ENCODE data around the gene NKAIN2. TPM values are rescaled to one million over a fixed set of nuclear protein-coding genes. Genes with fewer than 3 reads are reported as not detected.

The NKAIN2 gene
- total RNA-seq, 1 donor from 2014 or later = 4.0 TPM

DNA sequence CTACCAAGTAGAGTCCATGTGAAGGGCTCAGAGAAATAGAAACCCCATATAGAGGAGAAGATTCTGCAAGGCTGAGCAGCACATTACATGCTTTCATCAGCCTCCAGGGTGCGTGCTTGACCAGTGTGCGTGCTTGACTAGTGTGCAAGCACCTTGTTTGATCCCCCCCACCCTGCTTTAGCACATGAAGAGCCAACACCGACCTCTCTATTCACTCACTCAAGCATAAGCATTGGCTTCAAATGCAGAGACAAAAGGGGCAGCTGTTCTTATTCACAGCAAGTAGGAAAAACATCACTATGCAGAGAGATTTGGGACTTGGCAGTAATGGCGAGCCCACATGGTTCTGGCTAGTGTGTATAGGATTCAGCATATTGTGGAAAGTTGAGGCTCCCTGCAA lies 879.8 kb downstream of the NKAIN2 start:
- Mint-ChIP-seq H3K4me3 (ENCODE audit: unreplicated experiment) (no peak overlapping the region), H3K27ac (ENCODE audit: unreplicated experiment) (no peak overlapping the region), H3K4me1 (ENCODE audit: low read depth) (peaks cover 24% of the 10 kb centered on the region), H3K36me3 (ENCODE audit: low read depth) (peaks cover 11% of the 10 kb centered on the region), H3K27me3 (ENCODE audit: low read depth) (no peaks in the 10 kb centered on the region), H3K9me3 (ENCODE audit: low read depth) (peaks cover 21% of the 10 kb centered on the region)
- TF ChIP-seq, protein P1, sequence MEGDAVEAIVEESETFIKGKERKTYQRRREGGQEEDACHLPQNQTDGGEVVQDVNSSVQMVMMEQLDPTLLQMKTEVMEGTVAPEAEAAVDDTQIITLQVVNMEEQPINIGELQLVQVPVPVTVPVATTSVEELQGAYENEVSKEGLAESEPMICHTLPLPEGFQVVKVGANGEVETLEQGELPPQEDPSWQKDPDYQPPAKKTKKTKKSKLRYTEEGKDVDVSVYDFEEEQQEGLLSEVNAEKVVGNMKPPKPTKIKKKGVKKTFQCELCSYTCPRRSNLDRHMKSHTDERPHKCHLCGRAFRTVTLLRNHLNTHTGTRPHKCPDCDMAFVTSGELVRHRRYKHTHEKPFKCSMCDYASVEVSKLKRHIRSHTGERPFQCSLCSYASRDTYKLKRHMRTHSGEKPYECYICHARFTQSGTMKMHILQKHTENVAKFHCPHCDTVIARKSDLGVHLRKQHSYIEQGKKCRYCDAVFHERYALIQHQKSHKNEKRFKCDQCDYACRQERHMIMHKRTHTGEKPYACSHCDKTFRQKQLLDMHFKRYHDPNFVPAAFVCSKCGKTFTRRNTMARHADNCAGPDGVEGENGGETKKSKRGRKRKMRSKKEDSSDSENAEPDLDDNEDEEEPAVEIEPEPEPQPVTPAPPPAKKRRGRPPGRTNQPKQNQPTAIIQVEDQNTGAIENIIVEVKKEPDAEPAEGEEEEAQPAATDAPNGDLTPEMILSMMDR (IDR thresholded peaks at IDR 0.05) = no peak
- DNase-seq (ENCODE audit: low spot score) = no peak

DNA sequence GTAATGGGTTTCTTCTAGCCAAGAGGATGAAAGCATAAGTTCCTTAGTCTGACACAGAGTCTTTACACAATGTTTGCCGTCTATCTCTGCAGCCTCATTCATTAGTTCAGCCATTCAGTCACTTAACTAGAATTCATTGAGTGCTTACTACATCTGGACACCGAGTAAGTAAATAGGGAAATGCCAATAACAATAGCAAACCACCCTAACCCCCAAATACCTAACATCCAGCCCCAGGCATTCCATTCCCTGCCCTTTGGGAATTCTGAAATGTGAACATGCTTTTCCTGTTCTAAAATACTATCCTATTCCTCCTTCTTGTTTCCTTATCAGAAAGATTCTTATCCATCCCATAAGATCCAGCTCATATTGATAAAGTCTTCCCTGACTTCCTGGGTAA lies 881.0 kb downstream of the NKAIN2 start:
- Mint-ChIP-seq H3K9me3 (ENCODE audit: low read depth) (peaks cover 9% of the 10 kb centered on the region), H3K36me3 (ENCODE audit: low read depth) (peaks cover 3% of the 10 kb centered on the region), H3K27ac (ENCODE audit: unreplicated experiment) (no peak overlapping the region), H3K4me1 (ENCODE audit: low read depth) (peaks cover 26% of the 10 kb centered on the region), H3K4me3 (ENCODE audit: unreplicated experiment) (no peak overlapping the region), H3K27me3 (ENCODE audit: low read depth) (no peaks in the 10 kb centered on the region)
- DNase-seq (ENCODE audit: low spot score) = no peak
- TF ChIP-seq, protein P1 (IDR thresholded peaks at IDR 0.05) = no peak

DNA sequence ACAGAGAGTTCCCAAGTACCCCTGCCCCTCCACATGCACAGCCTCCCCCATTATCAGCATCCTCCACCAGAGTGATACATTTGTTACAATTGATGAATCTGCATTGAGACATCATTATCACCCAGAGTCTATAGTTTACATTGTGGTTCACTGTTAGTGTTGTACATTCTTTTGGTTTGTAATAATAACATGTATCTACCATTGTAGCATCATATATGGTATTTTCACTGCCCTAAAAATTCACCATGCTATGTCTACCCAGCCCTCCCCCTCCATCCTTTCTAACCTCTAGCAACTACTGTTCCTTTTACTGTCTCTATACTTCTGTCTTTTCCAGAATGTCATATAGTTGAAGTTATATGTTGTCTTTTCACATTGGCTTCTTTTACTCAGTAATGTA lies 884.7 kb downstream of the NKAIN2 start:
- no peak overlapping the region for H3K4me3 Mint-ChIP-seq (ENCODE audit: unreplicated experiment)
- H3K4me1 Mint-ChIP-seq (ENCODE audit: low read depth) = peaks cover 14% of the 10 kb centered on the region
- peaks cover 1% of the 10 kb centered on the region for H3K36me3 Mint-ChIP-seq (ENCODE audit: low read depth)
- DNase-seq (ENCODE audit: low spot score) = no peak
- no peak overlapping the region for H3K27ac Mint-ChIP-seq (ENCODE audit: unreplicated experiment)
- no peaks in the 10 kb centered on the region for H3K27me3 Mint-ChIP-seq (ENCODE audit: low read depth)
- TF ChIP-seq, protein P1 (IDR thresholded peaks at IDR 0.05) = no peak
- peaks cover 7% of the 10 kb centered on the region for H3K9me3 Mint-ChIP-seq (ENCODE audit: low read depth)

DNA sequence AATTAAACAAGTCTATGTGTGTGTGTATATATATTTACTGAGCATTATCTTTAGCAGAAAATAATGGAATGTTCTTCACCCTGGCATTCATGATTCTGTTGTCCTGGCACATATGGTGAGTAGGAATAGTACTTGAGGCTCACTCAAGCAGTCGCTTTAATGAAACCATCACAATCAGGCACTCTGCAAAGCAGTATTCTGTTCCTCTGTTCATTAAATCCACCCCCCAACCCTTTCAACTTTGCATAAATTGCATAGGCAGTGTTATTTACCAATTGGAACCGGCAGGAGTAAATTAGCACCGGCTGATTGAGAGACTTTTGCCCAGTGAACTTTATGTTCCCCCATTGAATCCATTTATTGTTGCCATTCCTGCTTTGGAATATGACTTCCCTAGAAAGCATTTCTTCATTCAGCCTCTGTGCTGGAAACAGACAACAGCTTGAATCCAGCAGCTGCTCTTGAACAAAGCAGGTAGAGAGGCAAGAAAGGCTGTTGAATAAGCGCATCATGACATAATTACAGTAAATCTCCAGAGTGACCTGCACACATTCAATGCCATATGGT lies 890.6 kb downstream of the NKAIN2 start:
- H3K36me3 Mint-ChIP-seq (ENCODE audit: low read depth) = peaks cover 3% of the 10 kb centered on the region
- no peaks in the 10 kb centered on the region for H3K4me1 Mint-ChIP-seq (ENCODE audit: low read depth)
- TF ChIP-seq, protein P1 (IDR thresholded peaks at IDR 0.05) = no peak
- no peak overlapping the region for H3K4me3 Mint-ChIP-seq (ENCODE audit: unreplicated experiment)
- DNase-seq (ENCODE audit: low spot score) = no peak
- H3K9me3 Mint-ChIP-seq (ENCODE audit: low read depth) = no peaks in the 10 kb centered on the region
- no peak overlapping the region for H3K27ac Mint-ChIP-seq (ENCODE audit: unreplicated experiment)
- H3K27me3 Mint-ChIP-seq (ENCODE audit: low read depth) = no peaks in the 10 kb centered on the region

DNA sequence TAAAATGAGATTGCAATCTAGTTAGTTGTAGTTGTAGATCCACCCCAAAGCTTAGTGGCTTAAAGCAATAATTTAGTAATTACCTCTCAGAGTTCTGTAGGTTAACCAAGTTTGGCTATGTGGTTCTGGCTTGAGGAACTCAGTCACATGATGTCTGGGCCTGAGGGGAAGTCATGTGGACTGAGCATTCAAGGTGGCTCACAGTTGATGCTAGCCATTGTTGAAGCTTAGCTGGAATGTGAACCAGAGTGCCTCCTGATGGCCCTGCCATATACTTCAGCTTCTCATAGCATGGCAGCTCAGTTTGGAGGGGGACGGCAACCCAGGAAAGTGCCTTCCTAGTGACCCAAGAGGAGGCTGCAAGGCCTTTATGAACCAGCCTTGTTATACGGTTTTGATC lies 895.4 kb downstream of the NKAIN2 start:
- Mint-ChIP-seq H3K36me3 (ENCODE audit: low read depth) (peaks cover 4% of the 10 kb centered on the region), H3K27me3 (ENCODE audit: low read depth) (no peaks in the 10 kb centered on the region), H3K4me1 (ENCODE audit: low read depth) (peaks cover 4% of the 10 kb centered on the region), H3K9me3 (ENCODE audit: low read depth) (peaks cover 6% of the 10 kb centered on the region), H3K27ac (ENCODE audit: unreplicated experiment) (no peak overlapping the region), H3K4me3 (ENCODE audit: unreplicated experiment) (no peak overlapping the region)
- no peak for DNase-seq (ENCODE audit: low spot score)
- TF ChIP-seq, protein P1 (IDR thresholded peaks at IDR 0.05) = no peak
